ENCODE data around the gene PDE10A. TPM values are rescaled to one million over a fixed set of nuclear protein-coding genes. Genes with fewer than 3 reads are reported as not detected.

PDE10A gene
- polyA plus RNA-seq, 3 donors = not detected

GRCh38 chr6:165404697-165405096 lies 258.3 kb downstream of the PDE10A start:
- Histone ChIP-seq H3K27ac (ENCODE audit: low read depth in 1 of 2, low read length in 2 of 2) (no peak overlapping the region), H3K27me3 (ENCODE audit: control insufficient read depth in 2 of 2, insufficient read depth in 2 of 2, low read length in 2 of 2) (no peaks in the 10 kb centered on the region), H3K4me1 (ENCODE audit: control insufficient read depth in 1 of 2, insufficient read depth in 2 of 2, low read length in 2 of 2) (no peaks in the 10 kb centered on the region), H3K4me3 (replicated peaks in 1 of 3; ENCODE audit: low read depth in 2 of 3, low read length in 3 of 3) (no peak overlapping the region), H2AFZ (ENCODE audit: insufficient read depth, low read depth, low read length, poor library complexity, severe bottlenecking) (no peak overlapping the region), H3K79me2 (ENCODE audit: insufficient read depth, low read length) (no peaks in the 10 kb centered on the region), H3K36me3 (replicated peaks in 1 of 2; ENCODE audit: control insufficient read depth in 1 of 2, insufficient read depth in 2 of 2, low read length in 2 of 2) (no peaks in the 10 kb centered on the region), H3K9me3 (replicated peaks in 1 of 2; ENCODE audit: control insufficient read depth in 1 of 2, insufficient read depth in 1 of 2, low read length in 2 of 2) (peaks cover 0 to 9% of the 10 kb centered on the region in 2 donors), H3K4me2 (replicated peaks; ENCODE audit: extremely low read depth, low read length, poor library complexity, severe bottlenecking) (no peak overlapping the region), H4K20me1 (ENCODE audit: insufficient read depth, low read length) (no peaks in the 10 kb centered on the region), H3K9ac (ENCODE audit: insufficient read depth, low read length, poor library complexity, severe bottlenecking) (no peak overlapping the region)
- intact Hi-C loops (cut with micrococcal nuclease) = no loop called here
- DNase-seq = no peak
- Mint-ChIP-seq H3K27ac (no peak overlapping the region), H3K4me1 (no peaks in the 10 kb centered on the region), H3K4me3 (no peak overlapping the region), H3K36me3 (no peaks in the 10 kb centered on the region), H3K9me3 (peaks cover 0 to 10% (median 7%) of the 10 kb centered on the region in 7 donors), H3K27me3 (ENCODE audit: low read depth in 3 of 3) (no peaks in the 10 kb centered on the region)
- no peak for TF ChIP-seq CTCF (IDR thresholded peaks at IDR 0.05)
- no CpG with 5 or more reads among the region's 2 CpGs for WGBS (ENCODE audit: insufficient coverage)

GRCh38 chr6:165404296-165404695 lies 258.7 kb downstream of the PDE10A start:
- peaks cover 0 to 7% of the 10 kb centered on the region in 2 donors for H3K9me3 ChIP-seq (replicated peaks in 1 of 2; ENCODE audit: control insufficient read depth in 1 of 2, insufficient read depth in 1 of 2, low read length in 2 of 2)
- H3K4me1 ChIP-seq (ENCODE audit: control insufficient read depth in 1 of 2, insufficient read depth in 2 of 2, low read length in 2 of 2) = no peaks in the 10 kb centered on the region
- H4K20me1 ChIP-seq (ENCODE audit: insufficient read depth, low read length) = no peaks in the 10 kb centered on the region
- H3K79me2 ChIP-seq (ENCODE audit: insufficient read depth, low read length) = no peaks in the 10 kb centered on the region
- no peaks in the 10 kb centered on the region for H3K36me3 ChIP-seq (replicated peaks in 1 of 2; ENCODE audit: control insufficient read depth in 1 of 2, insufficient read depth in 2 of 2, low read length in 2 of 2)
- no peak overlapping the region for H3K4me3 ChIP-seq (replicated peaks in 1 of 3; ENCODE audit: low read depth in 2 of 3, low read length in 3 of 3)
- 88% methylated on average over 1 of the region's 2 CpGs for WGBS (ENCODE audit: insufficient coverage)
- peaks cover 0 to 10% (median 6%) of the 10 kb centered on the region in 7 donors for H3K9me3 Mint-ChIP-seq
- H2AFZ ChIP-seq (ENCODE audit: insufficient read depth, low read depth, low read length, poor library complexity, severe bottlenecking) = no peak overlapping the region
- no peak overlapping the region for H3K27ac Mint-ChIP-seq
- DNase-seq = no peak
- intact Hi-C loops (cut with micrococcal nuclease) = no loop called here
- no peaks in the 10 kb centered on the region for H3K4me1 Mint-ChIP-seq
- no peak for TF ChIP-seq CTCF (IDR thresholded peaks at IDR 0.05)
- H3K4me3 Mint-ChIP-seq = no peak overlapping the region
- no peaks in the 10 kb centered on the region for H3K36me3 Mint-ChIP-seq
- H3K9ac ChIP-seq (ENCODE audit: insufficient read depth, low read length, poor library complexity, severe bottlenecking) = no peak overlapping the region
- H3K27me3 ChIP-seq (ENCODE audit: control insufficient read depth in 2 of 2, insufficient read depth in 2 of 2, low read length in 2 of 2) = no peaks in the 10 kb centered on the region
- no peak overlapping the region for H3K4me2 ChIP-seq (replicated peaks; ENCODE audit: extremely low read depth, low read length, poor library complexity, severe bottlenecking)
- no peaks in the 10 kb centered on the region for H3K27me3 Mint-ChIP-seq (ENCODE audit: low read depth in 3 of 3)
- no peak overlapping the region for H3K27ac ChIP-seq (ENCODE audit: low read depth in 1 of 2, low read length in 2 of 2)

Data from CD14-positive monocyte (primary cell).